ENCODE results near the gene ASIC4. TPM values are rescaled to one million over a fixed set of nuclear protein-coding genes. Genes with fewer than 3 reads are reported as not detected.

Gene ASIC4
- total and polyA plus RNA-seq, 7 donors = under 0.01 to 0.07 TPM; not detected in 5

GRCh38 chr2:219571311-219572236 is 57.3 kb downstream of the ASIC4 start, which contains the start of gene OBSL1:
OBSL1 (minus strand) TSS chr2:219571539; CDS start chr2:219571232, 307 bp downstream.
- peak; percentile 83 for DNase-seq
- H3K9me3 ChIP-seq = no peaks in the 10 kb centered on the region
- H3K36me3 ChIP-seq = peaks cover 0 to 6% (median 0%) of the 10 kb centered on the region in 4 donors
- peak within 1 kb of the TSS; percentile 66 to 69 (median 68) for H3K4me3 ChIP-seq
- TF ChIP-seq POLR2AphosphoS5 (IDR thresholded peaks at IDR 0.05) = peak in 2 of 4 donors; percentile 22 to 28
- TF ChIP-seq POLR2A (IDR thresholded peaks at IDR 0.05) = no peak
- TF ChIP-seq CTCF (IDR thresholded peaks at IDR 0.05) = no peak
- peaks cover 0 to 17% (median 0%) of the 10 kb centered on the region in 3 donors for H3K27me3 ChIP-seq
- WGBS, 2 donors = 4 to 11% methylated on average over 42 of the region's 42 CpGs
- peak within 1 kb of the TSS; percentile 86 to 91 (median 88) for H3K27ac ChIP-seq
- H3K4me1 ChIP-seq = peaks cover 0 to 15% (median 13%) of the 10 kb centered on the region in 4 donors
- intact Hi-C loops (cut with DNase I) = loop anchor here (1.0 to 2.0 kb wide), 2 partner anchors 26 to 71 kb away; partner anchors contain the start of gene STK11IP

DNA sequence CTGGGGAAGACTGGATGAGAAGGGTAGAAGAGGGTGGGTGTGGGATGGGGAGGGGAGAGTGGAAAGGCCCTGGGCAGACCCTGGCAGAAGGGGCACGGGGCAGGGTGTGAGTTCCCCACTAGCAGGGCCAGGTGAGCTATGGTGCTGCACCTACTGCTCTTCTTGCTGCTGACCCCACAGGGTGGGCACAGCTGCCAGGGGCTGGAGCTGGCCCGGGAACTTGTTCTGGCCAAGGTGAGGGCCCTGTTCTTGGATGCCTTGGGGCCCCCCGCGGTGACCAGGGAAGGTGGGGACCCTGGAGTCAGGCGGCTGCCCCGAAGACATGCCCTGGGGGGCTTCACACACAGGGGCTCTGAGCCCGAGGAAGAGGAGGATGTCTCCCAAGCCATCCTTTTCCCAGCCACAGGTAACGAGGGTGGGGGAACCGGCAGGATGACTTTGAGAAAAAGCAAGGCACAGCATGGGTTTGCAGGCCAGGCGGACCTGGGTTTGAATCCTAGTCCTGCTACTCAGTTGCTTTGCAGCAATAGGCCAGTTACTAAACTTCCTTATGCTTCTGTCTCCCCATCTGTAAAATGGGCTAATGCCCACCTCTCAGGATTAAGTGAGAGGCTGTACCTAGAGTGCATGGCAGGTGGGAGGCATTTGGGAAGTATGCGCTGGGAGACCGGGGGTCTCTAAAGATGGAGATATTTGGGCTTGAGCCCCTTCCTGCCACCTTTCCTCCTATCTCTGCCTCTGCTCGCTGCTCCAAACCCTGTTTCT is 58.1 kb downstream of the ASIC4 start, which contains the start of gene INHA:
INHA (plus strand) TSS at position 74 of the 765 bp plus-strand sequence; CDS start at position 139, 65 bp downstream.
- H3K36me3 ChIP-seq = no peaks in the 10 kb centered on the region
- no peaks in the 10 kb centered on the region for H3K9me3 ChIP-seq
- TF ChIP-seq CTCF (IDR thresholded peaks at IDR 0.05) = no peak
- intact Hi-C loops (cut with DNase I) = no loop called here
- peaks cover 0 to 15% (median 13%) of the 10 kb centered on the region in 4 donors for H3K4me1 ChIP-seq
- peak within 1 kb of the TSS; percentile 86 to 91 (median 88) for H3K27ac ChIP-seq
- peak within 1 kb of the TSS; percentile 66 to 69 (median 68) for H3K4me3 ChIP-seq
- H3K27me3 ChIP-seq = peaks cover 0 to 25% (median 0%) of the 10 kb centered on the region in 3 donors
- WGBS, 2 donors = 84 to 91% methylated on average over 13 of the region's 13 CpGs
- DNase-seq = no peak

DNA sequence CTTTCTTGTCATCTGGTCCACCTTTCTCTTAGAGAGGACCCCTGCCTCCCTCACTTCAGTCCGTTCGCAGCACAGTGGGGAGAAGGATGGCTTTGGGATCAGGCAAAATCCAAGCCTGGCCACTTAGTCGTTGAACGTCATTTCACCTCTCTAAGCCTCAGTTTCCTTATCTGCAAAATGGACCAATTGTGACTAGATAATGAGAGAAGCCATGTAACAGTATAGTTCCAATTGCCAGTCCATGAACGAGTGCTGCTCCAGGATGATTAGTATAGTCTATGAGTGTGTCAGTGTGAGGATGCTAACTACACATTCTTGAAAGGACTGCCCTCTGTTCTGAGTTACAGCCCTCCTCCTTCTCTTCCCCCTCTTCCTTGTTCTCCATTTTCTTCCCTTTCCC is 58.9 kb downstream of the ASIC4 start:
- H3K27ac ChIP-seq = no peak overlapping the region
- 77 to 83% methylated on average over 5 of the region's 5 CpGs for WGBS, 2 donors

More for the DNA sequence above, 58.9 kb downstream of the ASIC4 start:
- TF ChIP-seq POLR2A (IDR thresholded peaks at IDR 0.05) (no peak), POLR2AphosphoS5 (IDR thresholded peaks at IDR 0.05) (no peak), EP300 (IDR thresholded peaks at IDR 0.05) (no peak), CTCF (IDR thresholded peaks at IDR 0.05) (no peak)
- Histone ChIP-seq H3K4me3 (no peak overlapping the region), H3K9me3 (no peaks in the 10 kb centered on the region), H3K4me1 (peaks cover 0 to 15% (median 13%) of the 10 kb centered on the region in 4 donors), H3K27me3 (peaks cover 0 to 27% (median 0%) of the 10 kb centered on the region in 3 donors), H3K36me3 (no peaks in the 10 kb centered on the region)
- intact Hi-C loops (cut with DNase I) = no loop called here
- DNase-seq = no peak
